WERI-Rb-1 (cell line): ENCODE results near the gene NEU4.

Experiments used
- DNase-seq: peaks from one replicate; pipeline ENCODE4 v3.0.0-alpha.2; 2020
- H3K27ac ChIP-seq: fragments of 250-450 bp; sonication (Bioruptor Pico); 2 replicates; pipeline ENCODE4 v1.5.1; 2020; ENCODE audit warnings: mild to moderate bottlenecking, moderate library complexity
- H3K27me3 ChIP-seq: fragments of 250-450 bp; sonication (Bioruptor Pico); 2 replicates; pipeline ENCODE4 v1.5.1; 2021; ENCODE audit warnings: mild to moderate bottlenecking, low read depth, moderate library complexity; ENCODE audit not compliant: insufficient read depth, severe bottlenecking
- H3K36me3 ChIP-seq: fragments of 250-450 bp; sonication (Bioruptor Pico); 2 replicates; pipeline ENCODE4 v1.5.1; 2020; ENCODE audit warnings: mild to moderate bottlenecking, moderate library complexity
- H3K4me3 ChIP-seq: 2 replicates; pipeline ENCODE4 v1.5.1; 2011; ENCODE audit warnings: low read depth, mild to moderate bottlenecking, control low read depth, low read length
- H3K9me3 ChIP-seq: fragments of 250-450 bp; sonication (Bioruptor Pico); 2 replicates; pipeline ENCODE4 v1.5.1; 2021; ENCODE audit warnings: mild to moderate bottlenecking, moderate library complexity; ENCODE audit not compliant: severe bottlenecking
- CTCF ChIP-seq: IDR thresholded peaks from 2 replicates; pipeline ENCODE4 v1.5.1; 2011; ENCODE audit warnings: low read depth, mild to moderate bottlenecking, control low read depth, inconsistent platforms, low read length

NEU4 gene

GRCh38 chr2:241808051-241808720 is 807 bp upstream of the NEU4 start:
- H3K4me3 ChIP-seq = no peak overlapping the region
- peak; percentile 14 for DNase-seq
- no peaks in the 10 kb centered on the region for H3K36me3 ChIP-seq
- H3K27ac ChIP-seq = peak overlapping the region; percentile 57
- TF ChIP-seq CTCF = no peak
- no peaks in the 10 kb centered on the region for H3K9me3 ChIP-seq
- no peaks in the 10 kb centered on the region for H3K27me3 ChIP-seq

- no peak overlapping the region for H3K4me3 ChIP-seq
- H3K9me3 ChIP-seq = no peaks in the 10 kb centered on the region
- DNase-seq = peak; percentile 4
- H3K27me3 ChIP-seq = no peaks in the 10 kb centered on the region
- no peaks in the 10 kb centered on the region for H3K36me3 ChIP-seq
- H3K27ac ChIP-seq = no peak overlapping the region
- TF ChIP-seq CTCF = no peak
Observed at GRCh38 chr2:241809383-241810306, 652 bp downstream of the NEU4 start.

- Histone ChIP-seq H3K4me3 (no peak overlapping the region), H3K27ac (no peak overlapping the region), H3K9me3 (no peaks in the 10 kb centered on the region), H3K36me3 (no peaks in the 10 kb centered on the region), H3K27me3 (no peaks in the 10 kb centered on the region)
- peak; percentile 6 for DNase-seq
- TF ChIP-seq CTCF = no peak
Observed at GRCh38 chr2:241810307-241811200, 1.6 kb downstream of the NEU4 start.

GRCh38 chr2:241811201-241811951 is 2.4 kb downstream of the NEU4 start:
- no peaks in the 10 kb centered on the region for H3K27me3 ChIP-seq
- no peak overlapping the region for H3K4me3 ChIP-seq
- TF ChIP-seq CTCF = no peak
- H3K36me3 ChIP-seq = no peaks in the 10 kb centered on the region
- no peak for DNase-seq
- H3K9me3 ChIP-seq = no peaks in the 10 kb centered on the region
- H3K27ac ChIP-seq = no peak overlapping the region
